Activated T-cell treated with anti-CD3 and anti-CD28 coated beads, Interleukin-2, amount 50 U/mL, for 72 hours (primary cell): ENCODE measurements around the gene RSPH10B2. TPM values are rescaled to one million over a fixed set of nuclear protein-coding genes. Genes with fewer than 3 reads are reported as not detected.
"Not testable (repeated sequence)": the region's sequence is repeated elsewhere in the genome, so short reads cannot be mapped to it uniquely, and the experiment has no call there.

Experiments used
- ATAC-seq, 2 donors: fragments of 150-1000 bp; cut with Tn5 transposase; replicated peaks in 1 of 2; 2 replicates each; pipeline ENCODE4 v1.10.0; 2021; ENCODE audit warnings: moderate library complexity in 2 of 2, mild to moderate bottlenecking in 1 of 2
- DNase-seq, 2 donors: peaks; one replicate each; pipeline ENCODE4 v3.0.0; 2021 to 2022; ENCODE audit warnings: mixed read lengths in 1 of 2
- H3K27ac Mint-ChIP-seq: one replicate; pipeline ENCODE4 v1.8.0; 2022; ENCODE audit warnings: mild to moderate bottlenecking, moderate library complexity, mixed read lengths
- H3K27me3 Mint-ChIP-seq: one replicate; pipeline ENCODE4 v1.8.0; 2022; ENCODE audit warnings: low read depth, mixed read lengths
- H3K36me3 Mint-ChIP-seq, 2 donors: one replicate each; pipeline ENCODE4 v1.8.0; 2022; ENCODE audit warnings: mixed read lengths in 2 of 2, mild to moderate bottlenecking in 1 of 2; ENCODE audit not compliant: insufficient read depth in 2 of 2
- H3K4me1 Mint-ChIP-seq: one replicate; pipeline ENCODE4 v1.8.0; 2022; ENCODE audit warnings: low read depth, mixed read lengths
- H3K4me3 Mint-ChIP-seq, 2 donors: one replicate each; pipeline ENCODE4 v1.8.0; 2022; ENCODE audit warnings: mild to moderate bottlenecking in 2 of 2, mixed read lengths in 2 of 2, moderate library complexity in 2 of 2
- H3K9me3 Mint-ChIP-seq, 2 donors: one replicate each; pipeline ENCODE4 v1.8.0; 2022; ENCODE audit warnings: mixed read lengths in 2 of 2
- total RNA-seq, 2 donors: library from RNA; stranded (reverse); gene quantifications; one replicate each; pipeline ENCODE4 v1.2.3, GENCODE V29; 2022

RSPH10B2 gene
- total RNA-seq, 2 donors from 2014 or later, result 0.89 TPM; not detected in 1

GRCh38 chr7:6833636-6834035, 79.7 kb downstream of the RSPH10B2 start:
- no peak overlapping the region for H3K27ac Mint-ChIP-seq
- H3K4me3 Mint-ChIP-seq, result no peak overlapping the region
- ATAC-seq (no peak), DNase-seq (no peak)
- no peaks in the 10 kb centered on the region for H3K4me1 Mint-ChIP-seq
- no peaks in the 10 kb centered on the region for H3K9me3 Mint-ChIP-seq
- H3K27me3 Mint-ChIP-seq, result peaks cover 15% of the 10 kb centered on the region
- no peaks in the 10 kb centered on the region for H3K36me3 Mint-ChIP-seq

GRCh38 chr7:6835521-6835920, 81.6 kb downstream of the RSPH10B2 start:
- H3K9me3 Mint-ChIP-seq, H3K4me1 Mint-ChIP-seq, DNase-seq, H3K4me3 Mint-ChIP-seq, H3K36me3 Mint-ChIP-seq, H3K27ac Mint-ChIP-seq, ATAC-seq: not testable (repeated sequence)
- peaks cover 15% of the 10 kb centered on the region for H3K27me3 Mint-ChIP-seq

GRCh38 chr7:6837081-6837480, 83.2 kb downstream of the RSPH10B2 start:
- H3K4me1 Mint-ChIP-seq, H3K9me3 Mint-ChIP-seq, H3K4me3 Mint-ChIP-seq, ATAC-seq, DNase-seq, H3K27ac Mint-ChIP-seq, H3K36me3 Mint-ChIP-seq: not testable (repeated sequence)
- H3K27me3 Mint-ChIP-seq, result peaks cover 15% of the 10 kb centered on the region

GRCh38 chr7:6842278-6842921, 88.5 kb downstream of the RSPH10B2 start:
- not testable (repeated sequence) for DNase-seq, H3K4me3 Mint-ChIP-seq, ATAC-seq, H3K27ac Mint-ChIP-seq, H3K36me3 Mint-ChIP-seq, H3K27me3 Mint-ChIP-seq, H3K9me3 Mint-ChIP-seq, H3K4me1 Mint-ChIP-seq

- not testable (repeated sequence) for H3K27ac Mint-ChIP-seq, H3K4me1 Mint-ChIP-seq, H3K36me3 Mint-ChIP-seq, ATAC-seq, H3K9me3 Mint-ChIP-seq, H3K4me3 Mint-ChIP-seq, H3K27me3 Mint-ChIP-seq
- peak in 1 of 2 donors; percentile 34 for DNase-seq
These were observed 89.2 kb downstream of the RSPH10B2 start for GRCh38 chr7:6843092-6843491.

- DNase-seq, H3K4me3 Mint-ChIP-seq, ATAC-seq, H3K27ac Mint-ChIP-seq, H3K36me3 Mint-ChIP-seq, H3K27me3 Mint-ChIP-seq, H3K4me1 Mint-ChIP-seq, H3K9me3 Mint-ChIP-seq: not testable (repeated sequence)
These were observed 89.8 kb downstream of the RSPH10B2 start for GRCh38 chr7:6843654-6844053.

GRCh38 chr7:6845971-6846449, 92.1 kb downstream of the RSPH10B2 start:
- not testable (repeated sequence) for H3K9me3 Mint-ChIP-seq, DNase-seq, H3K27ac Mint-ChIP-seq, H3K36me3 Mint-ChIP-seq, ATAC-seq, H3K4me1 Mint-ChIP-seq, H3K27me3 Mint-ChIP-seq
- H3K4me3 Mint-ChIP-seq, result peak overlapping the region in 1 of 2 donors; percentile 16

- not testable (repeated sequence) for H3K4me1 Mint-ChIP-seq, H3K27me3 Mint-ChIP-seq, H3K4me3 Mint-ChIP-seq, H3K36me3 Mint-ChIP-seq, DNase-seq, ATAC-seq, H3K9me3 Mint-ChIP-seq, H3K27ac Mint-ChIP-seq
These were observed 93.8 kb downstream of the RSPH10B2 start for GRCh38 chr7:6847751-6848150.

Other genes starting within 250 kb of the RSPH10B2 start
- under 1 TPM; 0.28 to 0.29 TPM for gene GRID2IP, start 202.6 kb upstream of the RSPH10B2 start, total RNA-seq
- gene ZDHHC4, start 176.6 kb upstream of the RSPH10B2 start, total RNA-seq, result 10 to 100 TPM; 48.5 to 48.9 TPM
- 10 to 100 TPM; 32.5 to 33.4 TPM for gene INTS15, start 164.1 kb upstream of the RSPH10B2 start, total RNA-seq
- gene ZNF853, start 138.5 kb upstream of the RSPH10B2 start, total RNA-seq, result 1 to 10 TPM; 3.2 to 4.0 TPM
- 10 to 100 TPM; 23.5 to 24.6 TPM for gene ZNF316, start 116.8 kb upstream of the RSPH10B2 start, total RNA-seq
- 10 to 100 TPM; 18.5 to 21.5 TPM for gene ZNF12, start 47.2 kb upstream of the RSPH10B2 start, total RNA-seq
- gene CCZ1B, start 72.2 kb downstream of the RSPH10B2 start, total RNA-seq, result 100 to 1,000 TPM in 1 of 2 donors, 10 to 100 TPM in 1; 70.9 to 108 TPM